HG02623 (cell line): Measurements from ENCODE around the gene IQCK.
"Not testable (repeated sequence)": the region's sequence is repeated elsewhere in the genome, so short reads cannot be mapped to it uniquely, and the experiment has no call there.

Source experiments
- ATAC-seq: cut with Tn5 transposase; IDR thresholded peaks from one replicate; pipeline ENCODE4 v1.9.1; 2021; ENCODE audit warnings: moderate library complexity; ENCODE audit not compliant: unreplicated experiment

IQCK gene

DNA sequence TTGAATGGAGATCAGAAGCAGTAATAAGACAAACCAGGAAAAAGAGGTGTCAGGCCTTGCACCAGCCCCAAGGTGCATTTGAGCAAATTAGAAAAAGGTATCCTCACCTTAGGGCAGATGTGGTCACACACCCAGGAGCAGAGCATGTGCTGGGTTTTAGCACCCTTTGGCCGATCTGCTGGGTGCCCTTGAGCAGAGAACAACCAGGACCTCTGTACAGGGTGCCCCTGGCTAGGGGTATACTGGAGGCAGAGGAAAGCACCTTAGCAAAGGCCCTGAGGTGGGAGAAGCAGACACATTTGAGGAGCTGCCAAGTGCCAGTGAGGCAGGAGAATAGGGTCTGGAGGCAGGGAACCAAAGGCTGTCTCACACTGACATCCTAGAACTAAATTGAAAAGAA is 67.0 kb downstream of the IQCK start:
- ATAC-seq = no peak

DNA sequence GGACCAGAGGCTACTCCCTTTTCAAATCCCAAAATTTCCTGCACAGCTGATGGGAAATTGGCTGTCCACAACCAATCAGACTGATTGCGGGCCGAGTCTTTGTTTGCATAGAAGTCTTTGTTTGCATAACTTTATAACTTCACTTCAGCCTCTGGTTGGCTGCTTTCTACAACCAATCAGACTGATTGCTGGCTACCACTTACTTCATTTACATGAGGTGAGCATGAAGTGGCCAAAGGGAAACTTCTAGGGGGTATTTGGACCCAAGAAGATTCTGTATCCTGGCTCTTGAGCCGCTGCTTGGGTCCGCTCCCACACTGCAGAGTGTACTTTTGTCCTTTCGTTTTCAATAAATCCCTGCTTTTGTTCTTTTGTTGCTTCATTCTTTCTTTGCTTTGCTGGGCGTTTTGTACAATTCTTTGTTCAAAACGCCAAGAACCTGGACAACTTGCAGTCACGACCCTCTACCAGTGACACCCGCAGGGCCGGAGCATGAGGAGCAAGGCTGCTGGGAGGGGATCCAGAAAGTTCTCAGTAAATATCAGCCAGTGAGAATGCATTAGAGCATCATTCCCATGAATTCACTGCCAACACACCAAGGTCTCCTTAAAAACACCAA is 67.5 kb downstream of the IQCK start:
- no peak for ATAC-seq

DNA sequence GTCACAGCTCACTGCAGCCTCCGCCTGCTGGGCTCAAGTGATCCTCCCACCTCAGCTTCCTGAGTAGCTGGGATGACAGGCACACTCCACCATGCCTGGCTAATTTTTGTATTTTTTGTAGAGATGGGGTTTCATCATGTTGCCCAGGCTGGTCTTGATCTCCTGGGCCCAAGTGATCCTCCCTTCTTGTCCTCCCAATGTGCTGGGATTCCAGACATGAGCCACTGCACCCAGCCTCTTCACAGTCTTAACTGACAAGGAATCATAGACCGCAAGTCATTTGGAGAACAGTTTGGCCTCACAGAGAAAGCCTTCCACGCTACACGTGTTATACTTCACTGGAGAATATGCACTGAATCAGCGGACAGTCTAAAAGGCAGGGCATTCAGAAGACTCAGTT is 83.3 kb downstream of the IQCK start:
- ATAC-seq = not testable (repeated sequence)

DNA sequence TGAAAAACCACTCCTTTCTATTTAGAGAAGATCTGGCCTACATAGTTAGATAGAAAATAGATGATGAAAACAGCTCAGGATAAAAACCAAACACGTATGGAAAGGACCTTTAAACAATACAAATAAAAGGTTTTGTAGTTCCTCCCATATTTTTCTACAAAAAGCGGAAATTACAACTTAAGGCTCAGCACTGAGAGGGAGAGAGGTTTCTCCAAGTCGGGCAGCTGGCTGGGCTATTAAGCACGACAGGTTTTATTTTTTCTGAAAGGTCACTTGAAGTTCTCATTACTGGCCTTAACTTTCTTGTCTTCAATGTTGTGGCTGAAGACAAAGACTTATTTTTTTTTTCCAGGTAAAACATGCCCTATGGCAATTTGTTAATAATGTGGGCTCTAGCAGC is 83.8 kb downstream of the IQCK start:
- ATAC-seq = not testable (repeated sequence)

DNA sequence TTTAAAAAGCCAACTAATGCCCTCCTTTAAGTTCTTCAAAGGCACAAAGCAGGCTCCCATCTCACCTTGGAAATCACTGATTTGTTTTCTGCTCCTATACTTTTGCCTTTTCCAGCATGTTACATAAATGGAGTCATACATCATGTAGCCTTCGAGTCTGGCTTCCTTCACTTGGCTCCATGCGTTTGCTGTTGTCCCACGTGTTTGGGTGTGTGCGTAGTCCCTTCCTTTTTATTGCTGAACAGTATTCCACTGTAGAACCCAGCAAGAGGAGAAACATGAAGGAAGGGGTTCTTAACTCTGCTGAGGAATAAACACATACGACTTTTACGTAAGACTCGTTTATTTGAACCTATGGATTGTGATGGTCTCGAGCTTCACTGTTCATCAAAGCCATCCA is 84.5 kb downstream of the IQCK start:
- no peak for ATAC-seq

DNA sequence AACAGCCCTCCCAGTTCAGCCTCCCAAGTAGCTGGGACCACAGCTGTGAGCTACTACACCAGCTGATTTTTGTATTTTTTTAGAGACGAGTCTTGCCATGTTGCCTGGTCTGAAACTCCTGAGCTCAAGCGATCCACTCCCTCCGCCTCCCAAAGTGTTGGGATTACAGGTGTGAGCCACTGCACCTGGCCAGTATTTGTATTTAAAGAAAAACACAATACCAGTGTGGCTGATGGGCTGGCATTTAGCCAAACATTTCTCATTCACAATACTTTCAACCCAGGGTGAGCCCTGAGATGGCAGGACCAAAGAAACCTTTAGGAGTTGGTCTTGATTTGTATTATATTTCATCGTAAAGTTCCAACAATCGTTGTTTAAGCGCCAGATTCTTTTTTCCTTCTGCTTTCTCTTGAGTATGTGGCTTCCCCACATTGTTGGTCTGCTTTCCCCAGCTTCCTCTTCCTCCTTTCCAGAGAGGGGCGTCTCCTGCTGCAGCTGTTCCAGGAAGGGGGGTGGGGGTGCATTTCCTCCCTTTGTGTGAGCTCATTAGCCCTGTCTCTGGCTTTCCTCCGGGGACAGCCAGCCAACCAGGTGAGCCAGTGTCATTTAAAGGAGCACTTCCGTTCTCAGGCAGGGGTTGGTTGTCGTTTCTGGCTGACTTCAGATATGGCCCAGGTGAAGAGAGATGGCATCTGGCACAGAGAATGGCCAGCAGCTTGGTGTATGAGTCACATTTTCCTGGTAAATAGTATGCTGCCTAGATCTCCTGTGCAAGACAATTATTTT is 86.7 kb downstream of the IQCK start:
- ATAC-seq = no peak

DNA sequence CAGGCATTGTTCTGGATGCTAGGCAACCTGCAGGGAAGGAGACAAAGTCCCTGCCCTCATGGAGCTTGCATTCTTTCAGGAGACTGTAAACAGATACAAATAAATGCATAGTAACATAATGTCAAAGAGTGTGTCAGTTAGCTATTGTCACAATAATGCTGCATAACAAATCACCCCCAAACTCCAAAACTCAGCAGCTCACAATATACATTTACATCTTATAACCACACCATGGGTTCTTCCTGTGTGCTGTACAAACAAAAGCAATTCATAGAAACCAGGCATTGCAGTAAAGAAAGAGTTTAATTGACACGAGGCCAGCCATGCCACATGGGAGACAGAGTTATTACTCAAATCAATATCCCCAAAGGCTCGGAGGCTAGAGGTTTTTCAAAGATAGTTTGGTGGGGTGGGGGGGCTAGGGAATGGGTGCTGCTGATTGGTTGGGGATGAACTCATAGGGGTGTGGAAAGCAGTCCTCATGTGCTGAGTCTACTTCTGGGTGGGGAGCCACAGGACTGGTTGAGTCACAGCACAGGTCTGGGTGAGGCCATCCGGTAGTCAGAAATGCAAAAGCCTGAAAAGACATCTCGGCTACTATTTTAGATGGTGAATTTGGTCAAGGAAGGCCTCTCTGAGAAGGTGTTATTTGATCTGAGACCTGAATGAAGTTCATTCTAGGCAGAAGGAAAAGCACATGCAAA is 87.5 kb downstream of the IQCK start:
- no peak for ATAC-seq

DNA sequence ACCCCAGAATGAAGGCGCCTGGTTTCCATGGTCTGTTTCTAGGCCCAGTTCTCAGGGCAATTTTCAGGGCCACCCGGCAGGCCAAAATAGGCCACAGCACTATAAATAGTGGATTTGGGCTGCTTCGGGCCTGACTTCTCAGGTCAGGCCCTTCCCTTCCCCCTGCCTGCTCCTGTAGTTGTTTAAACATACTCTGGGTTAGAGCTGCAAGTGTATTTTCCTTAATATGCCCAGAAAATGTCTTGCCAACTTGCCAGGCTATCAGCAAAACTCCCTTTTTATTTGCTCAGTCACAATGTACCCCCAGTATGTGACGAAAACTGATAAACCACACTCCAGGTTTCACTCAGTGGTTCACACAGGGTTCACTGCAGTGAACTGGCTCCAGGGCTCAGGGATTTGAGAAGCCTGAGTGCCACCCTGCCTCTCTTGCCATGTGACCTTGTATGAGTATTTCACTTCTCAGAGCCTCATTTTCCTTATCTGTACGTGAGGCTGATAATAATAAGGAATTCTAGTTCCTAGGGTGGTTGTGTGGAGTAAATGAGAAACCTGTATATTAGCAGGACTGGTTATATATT is 90.1 kb downstream of the IQCK start:
- no peak for ATAC-seq

DNA sequence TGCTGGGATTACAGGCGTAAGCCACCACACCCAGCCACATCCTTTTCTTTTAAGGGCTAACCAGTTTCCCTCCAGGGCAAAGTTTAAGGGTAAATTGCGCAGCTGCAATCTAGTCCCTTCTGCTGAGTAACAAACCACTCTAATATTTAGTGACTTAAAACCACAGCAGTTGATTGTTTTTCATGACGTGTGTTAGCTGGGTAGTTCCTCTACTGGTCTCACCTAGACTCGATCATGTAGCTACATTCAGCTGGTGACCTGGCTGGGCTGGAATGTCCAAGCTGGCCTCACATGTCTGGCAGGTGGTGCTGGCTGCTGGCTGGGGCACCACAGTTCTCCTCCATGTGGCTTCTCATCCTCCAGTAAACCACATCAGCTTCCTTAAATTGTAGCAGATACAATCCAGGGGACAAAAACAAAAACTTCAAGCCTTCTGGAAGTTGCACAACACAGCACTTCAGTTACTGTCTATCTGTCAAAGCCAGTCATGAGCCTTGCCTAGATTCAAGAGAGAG is 91.1 kb downstream of the IQCK start:
- ATAC-seq = no peak

DNA sequence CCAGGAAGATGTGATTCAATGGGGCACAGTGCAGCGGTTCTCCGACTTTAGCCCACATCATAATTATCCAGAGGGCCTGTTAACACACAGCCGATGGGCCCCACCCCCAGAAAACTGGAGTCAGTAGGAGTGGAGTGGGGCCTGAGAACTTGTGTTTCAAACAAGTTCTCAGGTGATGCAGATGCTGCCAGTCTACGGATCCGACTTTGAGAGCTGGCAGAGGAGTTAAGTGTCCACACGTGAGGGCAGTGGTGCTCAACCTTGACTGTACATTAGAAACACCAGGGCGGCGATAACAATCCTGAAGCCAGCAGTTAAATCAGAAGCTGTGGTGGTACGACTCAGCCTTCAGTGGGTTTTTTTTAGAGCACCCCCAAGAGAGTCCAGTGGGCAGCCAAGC is 91.6 kb downstream of the IQCK start:
- no peak for ATAC-seq

DNA sequence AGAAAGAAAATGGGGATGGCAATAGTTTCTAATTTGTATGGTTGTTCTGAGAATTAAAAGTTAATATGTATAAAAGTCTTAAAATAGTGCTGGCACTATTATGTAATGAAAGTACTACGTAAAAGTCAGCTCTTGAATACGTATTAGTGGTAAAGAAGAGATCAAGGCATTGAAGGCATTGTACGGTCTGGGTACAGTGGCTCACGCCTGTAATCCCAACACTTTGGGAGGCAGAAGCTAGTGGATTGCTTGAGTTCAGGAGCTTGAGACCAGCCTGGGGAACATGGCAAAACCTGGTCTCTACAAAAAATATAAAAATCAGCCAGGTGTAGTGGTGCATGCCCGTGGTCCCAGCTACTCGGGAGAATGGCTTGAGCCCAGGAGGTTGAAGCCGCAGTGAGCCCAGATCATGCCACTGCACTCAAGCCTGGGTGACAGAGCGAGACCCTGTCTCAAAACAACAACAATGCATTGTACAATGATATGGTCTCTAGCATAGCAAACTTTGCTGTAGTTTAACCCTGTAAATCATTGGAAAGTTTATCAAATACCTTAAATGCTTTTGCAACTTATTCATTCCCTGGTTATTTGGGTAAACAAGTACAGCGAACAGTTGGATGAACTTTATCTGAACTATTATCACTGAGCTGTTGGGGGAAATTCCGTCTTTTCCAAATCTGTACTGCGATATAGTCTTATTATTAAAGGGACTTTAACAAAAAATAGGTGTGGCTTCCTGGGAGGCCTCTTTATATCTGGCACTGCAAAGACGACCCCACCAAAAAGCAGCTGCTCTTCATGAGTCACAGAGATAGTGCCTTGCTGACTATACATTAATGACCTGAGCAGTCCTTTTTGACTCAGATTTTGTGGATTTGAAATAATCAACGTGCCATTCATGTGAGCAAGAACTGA is 93.0 kb downstream of the IQCK start:
- no peak for ATAC-seq

DNA sequence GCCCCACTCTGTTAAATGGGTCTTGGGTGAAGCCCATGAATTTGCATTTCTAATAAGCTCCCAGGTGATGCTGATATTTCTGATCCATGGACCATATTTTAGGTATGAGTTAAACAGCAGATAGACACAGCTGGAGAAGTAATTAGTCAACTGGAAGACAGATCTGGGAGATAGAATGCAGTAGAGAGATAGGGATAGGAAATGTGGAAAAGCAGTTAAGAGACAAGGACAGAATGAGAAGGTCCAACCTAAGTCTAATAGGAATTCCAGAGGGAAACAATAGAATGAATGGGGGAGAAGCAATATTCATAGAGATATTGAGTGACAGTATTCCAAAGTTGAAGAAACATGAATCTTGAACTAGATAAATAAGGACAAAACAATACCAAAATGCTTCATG is 94.9 kb downstream of the IQCK start:
- no peak for ATAC-seq

DNA sequence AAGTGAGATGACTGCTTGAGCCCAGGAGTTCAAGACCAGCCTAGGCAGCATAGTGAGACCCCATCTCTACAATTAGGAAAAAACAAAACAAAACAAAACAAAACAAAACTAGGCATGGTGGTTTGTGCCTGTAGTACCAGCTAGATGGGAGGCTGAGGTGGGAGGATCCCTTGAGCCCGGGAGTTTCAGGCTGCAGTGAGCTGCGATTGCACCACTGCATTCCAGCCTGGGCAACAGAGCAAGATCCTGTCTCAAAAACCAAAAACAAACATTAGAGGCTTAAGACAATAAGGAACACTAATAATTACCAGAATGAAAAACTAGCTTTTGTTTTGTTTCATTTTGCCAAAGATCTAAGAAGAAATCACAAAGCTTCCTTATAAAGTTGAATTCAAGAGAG is 97.3 kb downstream of the IQCK start:
- no peak for ATAC-seq

DNA sequence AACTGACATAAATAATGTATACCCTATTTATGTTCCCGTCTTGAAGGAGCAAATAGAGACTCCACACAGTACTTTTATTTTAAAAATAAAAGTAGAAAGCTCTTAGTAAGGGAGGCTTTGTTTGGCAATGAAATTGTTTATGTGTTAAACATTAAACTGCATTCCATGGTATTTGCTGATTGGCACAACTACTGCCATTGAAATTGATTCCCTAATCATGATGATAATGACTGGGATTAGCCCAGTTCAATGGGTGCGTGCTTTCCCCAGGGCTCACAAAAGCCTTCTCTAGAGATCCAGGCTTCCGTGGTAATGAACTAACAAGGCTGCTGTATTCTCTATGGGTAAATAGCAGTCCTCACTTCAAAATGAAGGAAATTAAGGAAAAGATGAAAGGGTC is 99.1 kb downstream of the IQCK start:
- ATAC-seq = no peak

DNA sequence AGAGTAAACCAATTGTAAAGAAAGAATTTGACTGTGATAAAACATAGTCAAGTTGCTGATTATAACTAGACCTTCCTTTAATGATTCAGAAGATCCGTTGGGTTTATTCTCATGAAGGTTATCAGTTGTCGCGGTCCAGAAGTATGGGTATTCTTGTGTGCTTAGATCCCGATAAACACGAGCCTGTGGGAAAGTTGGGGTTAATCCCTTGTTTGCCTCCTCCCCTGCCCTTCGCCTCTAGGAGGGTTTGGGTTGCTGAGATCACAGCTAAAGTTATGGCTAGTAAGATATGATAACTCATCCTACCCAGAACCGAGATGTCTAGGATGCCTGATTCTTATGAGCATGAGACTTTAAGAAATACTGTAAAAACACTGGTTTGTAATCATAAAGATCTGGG is 99.8 kb downstream of the IQCK start:
- ATAC-seq = no peak

DNA sequence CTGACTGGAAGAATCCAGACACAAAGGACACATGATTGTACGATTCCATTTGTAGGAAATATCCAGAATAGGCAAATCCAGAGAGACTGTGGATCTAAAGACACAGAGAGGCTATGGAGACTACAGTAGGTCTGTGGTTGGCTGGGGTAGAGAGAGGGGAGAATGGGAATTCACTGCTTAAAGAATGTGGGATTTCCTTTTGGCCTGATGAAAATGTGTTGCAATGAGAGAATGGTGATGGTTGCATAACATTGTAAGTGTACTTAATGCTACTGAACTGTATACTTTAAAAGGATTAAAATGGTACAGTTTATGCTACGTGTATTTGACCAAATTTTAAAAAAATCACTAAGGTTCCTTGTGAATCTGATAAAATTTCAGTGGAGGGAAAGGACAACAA is 104.5 kb downstream of the IQCK start:
- ATAC-seq = no peak

DNA sequence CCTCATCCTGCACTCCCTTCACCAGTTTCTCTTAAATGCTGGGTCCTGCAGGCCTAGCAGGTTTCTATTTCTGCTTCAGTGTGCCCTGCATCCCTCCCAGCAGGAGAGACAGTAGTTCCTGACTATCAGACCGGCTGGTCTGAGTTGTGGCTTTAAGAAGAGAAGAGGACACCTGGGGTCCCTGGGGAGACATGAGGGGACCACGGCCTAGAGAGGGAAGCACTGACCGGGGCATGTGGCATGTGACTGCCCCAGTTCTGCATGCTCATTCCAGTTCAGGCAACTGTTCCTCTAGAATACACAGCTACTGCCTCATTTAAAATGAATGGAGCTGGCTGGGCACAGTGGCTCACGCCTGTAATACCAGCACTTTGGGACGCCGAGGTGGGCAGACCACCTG is 105.3 kb downstream of the IQCK start:
- no peak for ATAC-seq

DNA sequence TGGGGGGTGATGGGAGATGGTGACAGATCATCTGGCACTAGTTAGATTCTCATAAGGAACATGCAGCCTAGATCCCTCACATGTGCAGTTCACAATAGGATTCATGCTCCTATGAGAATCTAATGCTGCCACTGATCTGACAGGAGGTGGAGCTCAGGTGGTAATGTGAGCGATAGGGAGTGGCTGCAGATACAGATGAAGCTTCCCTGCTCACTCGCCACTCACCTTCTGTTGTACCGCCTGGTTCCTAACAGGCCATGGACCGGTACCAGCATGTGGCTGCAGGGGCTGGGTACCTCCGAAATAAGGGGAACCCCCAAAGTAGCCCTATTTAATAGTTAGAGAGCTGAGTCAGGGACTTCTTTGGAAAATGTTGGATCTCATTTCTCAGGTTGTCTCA is 106.1 kb downstream of the IQCK start:
- no peak for ATAC-seq

DNA sequence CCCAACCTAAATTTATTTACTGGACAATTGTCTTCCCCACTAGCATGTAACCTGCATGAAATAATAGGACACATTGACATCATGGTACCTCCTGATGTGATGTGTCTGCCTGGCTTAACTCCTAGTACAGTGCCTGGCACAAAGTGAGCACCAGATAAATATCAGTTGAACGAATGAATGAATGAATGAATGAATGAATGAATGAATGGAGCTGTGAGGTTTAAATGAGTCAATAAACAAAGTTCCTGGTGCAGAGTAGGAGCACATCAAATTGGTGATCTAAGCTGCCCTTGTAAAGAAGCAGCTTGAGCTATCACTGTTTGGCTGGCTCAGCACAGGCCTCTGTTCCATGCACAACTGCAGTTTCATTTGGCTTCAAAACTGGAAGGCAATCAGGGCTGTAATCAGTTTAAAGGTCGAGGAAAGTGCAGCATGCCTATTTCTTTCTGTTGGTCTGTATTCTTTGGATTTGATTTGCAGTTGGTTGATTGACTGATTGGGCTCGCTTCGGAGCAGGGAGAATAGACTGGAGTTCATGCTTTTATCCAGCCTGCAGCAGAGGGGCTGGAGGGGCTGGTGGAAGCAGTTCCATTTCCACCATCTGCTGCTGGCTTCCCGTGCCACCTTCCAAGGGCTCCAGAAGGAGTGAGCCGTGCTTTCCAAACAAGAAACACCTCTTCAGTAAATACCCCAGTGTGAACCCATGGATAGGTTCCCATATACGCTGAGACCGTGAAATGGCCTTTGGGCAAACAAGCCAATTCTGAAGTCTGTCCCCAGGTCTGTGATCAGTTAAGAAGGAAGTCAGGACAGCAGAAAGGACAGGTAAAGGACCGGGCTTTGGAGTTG is 112.0 kb downstream of the IQCK start:
- no peak for ATAC-seq
